Myocyte (in vitro differentiated cells): ENCODE data around the gene SCGB1D4. TPM values are rescaled to one million over a fixed set of nuclear protein-coding genes. Genes with fewer than 3 reads are reported as not detected.
A peak's percentile ranks its signal among the peaks of the same experiment; 100 is the strongest.
"Not testable (repeated sequence)": the region's sequence is repeated elsewhere in the genome, so short reads cannot be mapped to it uniquely, and the experiment has no call there.

Source experiments
- DNase-seq: peaks from one replicate; pipeline ENCODE4 v3.0.0-alpha.2; 2012; ENCODE audit warnings: low read depth
- polyA plus RNA-seq: library from polyadenylated mRNA; unstranded; fragments of >200 nt; gene quantifications from one replicate; pipeline ENCODE4 v1.2.1, GENCODE V29; 2012; ENCODE audit warnings: missing spikeins
- total RNA-seq: library from RNA; depleted of rRNA; stranded (reverse); fragments of >200 nt; gene quantifications from 2 replicates; pipeline ENCODE4 v1.2.3, GENCODE V29; 2014

The SCGB1D4 gene
- total RNA-seq, result not detected in 2 replicates
- not detected for polyA plus RNA-seq

GRCh38 chr11:62298975-62299374 is at the start of gene SCGB1D4:
SCGB1D4 (minus strand) TSS chr11:62299075; CDS start chr11:62299010, 65 bp downstream.
- no peak for DNase-seq

- no peak for DNase-seq
These were observed 47.0 kb upstream of the SCGB1D4 start for GRCh38 chr11:62345861-62346260.

- no peak for DNase-seq
These were observed 45.3 kb upstream of the SCGB1D4 start for GRCh38 chr11:62344210-62344609.

- DNase-seq, result not testable (repeated sequence)
These were observed 44.8 kb upstream of the SCGB1D4 start for GRCh38 chr11:62343646-62344190.

- DNase-seq, result no peak
These were observed 42.7 kb upstream of the SCGB1D4 start for GRCh38 chr11:62341588-62341987.

GRCh38 chr11:62340269-62340901 is 41.5 kb upstream of the SCGB1D4 start:
- DNase-seq, result peak; percentile 31

GRCh38 chr11:62338218-62338617 is 39.3 kb upstream of the SCGB1D4 start:
- DNase-seq, result no peak

GRCh38 chr11:62337303-62338181 is 38.7 kb upstream of the SCGB1D4 start, which contains the start of gene ASRGL1:
ASRGL1 (plus strand) TSS chr11:62337448; CDS start chr11:62337978, 530 bp downstream.
- DNase-seq, result peak; percentile 77

- not testable (repeated sequence) for DNase-seq
These were observed 38.1 kb upstream of the SCGB1D4 start for GRCh38 chr11:62336949-62337302.

- DNase-seq, result no peak
These were observed 34.9 kb upstream of the SCGB1D4 start for GRCh38 chr11:62333768-62334167.

- DNase-seq, result not testable (repeated sequence)
These were observed 32.4 kb upstream of the SCGB1D4 start for GRCh38 chr11:62331264-62331663.

- not testable (repeated sequence) for DNase-seq
These were observed 28.7 kb upstream of the SCGB1D4 start for GRCh38 chr11:62327541-62327940.

GRCh38 chr11:62326719-62327118 is 27.8 kb upstream of the SCGB1D4 start:
- DNase-seq, result not testable (repeated sequence)

- not testable (repeated sequence) for DNase-seq
These were observed 26.9 kb upstream of the SCGB1D4 start for GRCh38 chr11:62325781-62326180.

- DNase-seq, result no peak
These were observed 26.1 kb upstream of the SCGB1D4 start for GRCh38 chr11:62324731-62325556.

- no peak for DNase-seq
These were observed 23.6 kb upstream of the SCGB1D4 start for GRCh38 chr11:62322524-62322923.

- no peak for DNase-seq
These were observed 16.6 kb upstream of the SCGB1D4 start for GRCh38 chr11:62315431-62315830.

- no peak for DNase-seq
These were observed 11.1 kb upstream of the SCGB1D4 start for GRCh38 chr11:62309991-62310390.

- no peak for DNase-seq
These were observed 9.1 kb upstream of the SCGB1D4 start for GRCh38 chr11:62307950-62308349.

- DNase-seq, result no peak
These were observed 7.4 kb upstream of the SCGB1D4 start for GRCh38 chr11:62306227-62306626.

- DNase-seq, result peak; percentile 57
These were observed 3.4 kb downstream of the SCGB1D4 start for GRCh38 chr11:62295504-62295903.
